BJ (cell line): ENCODE measurements around the gene SPG21. TPM values are rescaled to one million over a fixed set of nuclear protein-coding genes. Genes with fewer than 3 reads are reported as not detected.

Experiments
- CTCF ChIA-PET: fragments of 350-600 bp; formaldehyde crosslinking; extraction: SDS; loops from one replicate; lab custom pipeline; 2021; ENCODE audit warnings: antibody characterized with exemption, inconsistent platforms; lab: Yijun Ruan, JAX
- POLR2A ChIA-PET: fragments of 300-600 bp; sonication (Branson Sonifier 250); formaldehyde crosslinking; extraction: SDS; loops from one replicate; lab custom pipeline; 2021; ENCODE audit warnings: antibody characterized with exemption; lab: Charles Lee
- DNase-seq: peaks from one replicate; pipeline ENCODE4 v3.0.0-alpha.2; 2011; ENCODE audit warnings: low read depth
- H3K27me3 ChIP-seq: 2 replicates; pipeline ENCODE4 v1.6.0; 2011; ENCODE audit warnings: low read length; ENCODE audit not compliant: control insufficient read depth, insufficient read depth
- H3K36me3 ChIP-seq: 2 replicates; pipeline ENCODE4 v1.5.1; 2011; ENCODE audit warnings: low read length; ENCODE audit not compliant: control insufficient read depth, insufficient read depth
- H3K4me3 ChIP-seq: 2 replicates; pipeline ENCODE4 v1.5.1; 2011; ENCODE audit warnings: low read depth, mild to moderate bottlenecking, control low read depth, low read length
- polyA plus RNA-seq: library from polyadenylated mRNA; depleted of rRNA; stranded (reverse); fragments of >200 nt; gene quantifications from 2 replicates; pipeline ENCODE4 v1.2.3, GENCODE V29; 2011
- TF ChIP-seq, protein P1 (sequence below): IDR thresholded peaks from 2 replicates; pipeline ENCODE4 v1.5.1; 2011; ENCODE audit warnings: low read depth, mild to moderate bottlenecking, control low read depth, inconsistent platforms, low read length, moderate library complexity; ENCODE audit not compliant: insufficient read depth

SPG21 gene
- polyA plus RNA-seq, 1 experiment, result 54.7 TPM

DNA sequence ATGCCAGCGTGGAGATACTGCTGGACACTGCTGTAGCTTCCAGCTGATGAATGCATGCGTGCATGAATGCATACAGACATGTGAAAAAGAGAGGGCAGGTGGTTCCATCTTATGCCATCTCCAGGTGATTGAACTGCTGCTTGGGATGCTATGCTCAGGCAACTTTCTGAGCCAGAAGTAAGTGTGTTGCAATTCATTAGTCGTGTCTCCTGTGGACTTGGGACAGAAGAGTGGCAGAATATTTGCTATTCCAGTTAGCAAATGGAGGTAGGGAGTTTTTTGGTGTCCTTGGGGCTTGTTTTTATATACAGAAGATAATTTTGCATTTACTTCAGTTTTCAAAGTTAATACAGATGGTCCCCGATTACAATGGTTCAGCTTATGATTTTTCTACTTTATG lies 44.8 kb downstream of the SPG21 start:
- POLR2A ChIA-PET, result no interaction called here
- Histone ChIP-seq H3K27me3 (no peaks in the 10 kb centered on the region), H3K36me3 (no peaks in the 10 kb centered on the region), H3K4me3 (no peak overlapping the region)
- TF ChIP-seq, protein P1, sequence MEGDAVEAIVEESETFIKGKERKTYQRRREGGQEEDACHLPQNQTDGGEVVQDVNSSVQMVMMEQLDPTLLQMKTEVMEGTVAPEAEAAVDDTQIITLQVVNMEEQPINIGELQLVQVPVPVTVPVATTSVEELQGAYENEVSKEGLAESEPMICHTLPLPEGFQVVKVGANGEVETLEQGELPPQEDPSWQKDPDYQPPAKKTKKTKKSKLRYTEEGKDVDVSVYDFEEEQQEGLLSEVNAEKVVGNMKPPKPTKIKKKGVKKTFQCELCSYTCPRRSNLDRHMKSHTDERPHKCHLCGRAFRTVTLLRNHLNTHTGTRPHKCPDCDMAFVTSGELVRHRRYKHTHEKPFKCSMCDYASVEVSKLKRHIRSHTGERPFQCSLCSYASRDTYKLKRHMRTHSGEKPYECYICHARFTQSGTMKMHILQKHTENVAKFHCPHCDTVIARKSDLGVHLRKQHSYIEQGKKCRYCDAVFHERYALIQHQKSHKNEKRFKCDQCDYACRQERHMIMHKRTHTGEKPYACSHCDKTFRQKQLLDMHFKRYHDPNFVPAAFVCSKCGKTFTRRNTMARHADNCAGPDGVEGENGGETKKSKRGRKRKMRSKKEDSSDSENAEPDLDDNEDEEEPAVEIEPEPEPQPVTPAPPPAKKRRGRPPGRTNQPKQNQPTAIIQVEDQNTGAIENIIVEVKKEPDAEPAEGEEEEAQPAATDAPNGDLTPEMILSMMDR, result no peak
- no peak for DNase-seq
- CTCF ChIA-PET, result no interaction called here

DNA sequence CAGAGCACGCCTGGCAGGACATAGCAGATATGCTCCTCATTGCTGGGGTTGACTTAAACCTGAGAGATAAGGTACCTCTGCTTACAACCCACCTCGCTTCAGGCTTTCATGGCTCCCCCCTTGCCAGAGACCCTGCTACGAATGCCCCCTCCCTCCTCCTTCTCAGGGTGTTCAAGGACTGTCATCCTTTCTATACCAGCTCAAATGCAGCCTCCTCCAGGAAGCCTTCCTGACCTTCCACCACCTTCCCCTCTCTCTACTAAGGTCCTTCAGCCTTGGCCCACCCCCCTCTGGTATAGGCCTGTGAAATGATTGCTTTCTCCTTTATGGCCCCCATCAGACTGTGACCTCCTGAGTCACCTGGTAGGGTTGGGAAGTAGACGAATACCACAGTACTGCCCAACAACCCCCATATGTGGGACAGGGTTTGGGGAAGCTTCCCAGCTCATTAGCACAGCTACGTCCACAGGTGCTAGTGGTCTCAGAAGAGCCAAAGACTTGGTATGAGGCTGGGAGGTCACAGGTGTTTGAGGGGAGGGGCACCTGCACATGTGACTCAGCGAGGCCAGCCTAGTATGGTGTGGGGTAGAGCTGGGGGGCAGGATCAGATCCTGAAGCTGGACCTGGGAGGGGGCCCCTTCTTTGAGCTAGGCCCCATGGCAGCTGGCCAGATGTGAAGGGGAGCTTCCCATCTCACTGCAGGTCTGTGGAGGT lies 46.0 kb downstream of the SPG21 start:
- ChIA-PET POLR2A (no interaction called here), CTCF (interaction anchor here (0.9 kb wide), 1 partner anchor 14 kb away, joined by 3 read pairs; no protein-coding TSS in a partner anchor)
- no peaks in the 10 kb centered on the region for H3K36me3 ChIP-seq
- TF ChIP-seq, protein P1, result no peak
- DNase-seq, result no peak
- H3K27me3 ChIP-seq, result no peaks in the 10 kb centered on the region
- no peak overlapping the region for H3K4me3 ChIP-seq

DNA sequence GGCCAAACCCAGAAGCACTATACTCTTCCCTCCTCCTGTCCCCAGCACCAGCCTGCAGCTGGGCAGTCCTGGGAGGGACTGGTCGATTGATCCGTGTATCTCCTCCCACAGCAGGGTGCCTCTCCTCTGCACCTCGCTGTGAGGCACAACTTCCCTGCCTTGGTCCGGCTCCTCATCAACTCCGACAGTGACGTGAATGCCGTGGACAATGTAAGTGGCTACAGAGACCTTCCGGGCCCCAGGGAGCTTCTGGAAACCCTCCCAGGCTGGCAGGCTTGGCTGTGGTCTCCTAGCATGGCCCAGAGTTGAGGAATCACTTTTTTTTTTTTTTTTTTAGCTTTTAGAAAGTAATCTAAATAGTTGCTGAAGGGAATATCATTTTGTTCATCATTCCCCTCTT lies 47.4 kb downstream of the SPG21 start:
- H3K27me3 ChIP-seq, result no peaks in the 10 kb centered on the region
- no peaks in the 10 kb centered on the region for H3K36me3 ChIP-seq
- H3K4me3 ChIP-seq, result no peak overlapping the region
- CTCF ChIA-PET, result interaction anchor here (0.5 to 0.9 kb wide), 2 partner anchors 13 to 35 kb away, joined by 3 read pairs; no protein-coding TSS in a partner anchor
- TF ChIP-seq, protein P1, result no peak
- POLR2A ChIA-PET, result no interaction called here
- DNase-seq, result no peak

DNA sequence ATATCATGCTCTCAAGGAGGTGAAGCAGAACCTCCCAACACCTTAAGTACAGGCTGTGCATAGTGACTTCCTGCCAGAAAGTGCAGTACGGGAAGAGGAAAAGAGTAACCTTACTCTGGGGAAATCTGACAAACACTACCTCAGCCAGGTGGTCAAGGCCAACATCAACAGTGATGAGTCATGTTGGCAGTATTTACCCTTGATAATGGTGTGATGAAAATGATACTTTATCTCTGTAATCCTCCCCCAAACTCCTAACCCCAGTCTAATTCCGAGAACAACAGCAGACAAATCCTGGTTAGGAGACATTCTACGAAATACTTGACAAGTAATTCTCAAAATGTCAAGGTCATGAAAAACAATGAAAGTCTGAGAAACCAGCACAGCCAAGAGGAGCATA lies 51.5 kb downstream of the SPG21 start:
- POLR2A ChIA-PET, result no interaction called here

DNA sequence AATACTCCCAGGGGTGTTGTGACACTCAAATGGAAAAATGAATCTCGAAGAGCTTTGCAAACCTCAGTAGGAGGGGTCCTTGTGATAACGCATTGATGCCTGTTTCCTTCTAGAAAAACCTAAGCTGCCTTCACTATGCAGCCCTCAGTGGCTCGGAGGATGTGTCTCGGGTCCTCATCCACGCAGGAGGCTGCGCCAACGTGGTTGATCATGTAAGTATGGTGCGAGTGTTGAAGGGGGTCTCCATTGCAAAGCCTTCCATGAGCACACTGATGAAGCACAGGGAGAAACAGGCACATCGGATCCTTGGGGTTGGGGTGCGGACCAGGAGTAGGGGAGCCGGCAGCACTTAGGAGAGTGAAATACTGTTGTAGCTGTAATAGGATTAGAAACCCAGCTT lies 55.7 kb downstream of the SPG21 start:
- TF ChIP-seq, protein P1, result no peak
- Histone ChIP-seq H3K27me3 (no peaks in the 10 kb centered on the region), H3K4me3 (no peak overlapping the region), H3K36me3 (no peaks in the 10 kb centered on the region)
- DNase-seq, result no peak
- ChIA-PET POLR2A (no interaction called here), CTCF (no interaction called here)

More for the DNA sequence above, 51.5 kb downstream of the SPG21 start:
- no peak for DNase-seq
- H3K36me3 ChIP-seq, result no peaks in the 10 kb centered on the region
- H3K4me3 ChIP-seq, result no peak overlapping the region
- TF ChIP-seq, protein P1, result no peak
- CTCF ChIA-PET, result no interaction called here
- H3K27me3 ChIP-seq, result no peaks in the 10 kb centered on the region
